Measurements from ENCODE around the gene DYNLRB1. TPM values are rescaled to one million over a fixed set of nuclear protein-coding genes. Genes with fewer than 3 reads are reported as not detected.

The DYNLRB1 gene
- total and polyA plus RNA-seq, 2 of the 13 experiments (the other 11 are each of a cell fraction or from before 2014, with no cell fraction given), result 140 to 244 TPM

- TF ChIP-seq HNF4G (IDR thresholded peaks at IDR 0.05; ENCODE audit: borderline replicate concordance, low read depth, low read length), result no peak
- no peak for TF ChIP-seq HNF4G (CRISPR knock-in tag; IDR thresholded peaks at IDR 0.05; ENCODE audit: borderline replicate concordance, low read depth)
- TF ChIP-seq NFATC3 (CRISPR knock-in tag; IDR thresholded peaks at IDR 0.05), result peak; percentile 46; the same call in 1 of the 2 replicates
- TF ChIP-seq ZBTB33 (CRISPR knock-in tag; IDR thresholded peaks at IDR 0.05), result peak; percentile 55
- peak; percentile 42 for TF ChIP-seq MLX (CRISPR knock-in tag; IDR thresholded peaks at IDR 0.05)
- peak; percentile 49 for TF ChIP-seq CREM (IDR thresholded peaks at IDR 0.05)
- TF ChIP-seq CREM (CRISPR knock-in tag; IDR thresholded peaks at IDR 0.05), result 0 out of 2 replicates have a peak, but pooled peaks have one; percentile 29
- 0 out of 2 replicates have a peak, but pooled peaks have one; percentile 39 for TF ChIP-seq ZNF234 (CRISPR knock-in tag; conservative IDR thresholded peaks at IDR 0.05)
- peak; percentile 98 for TF ChIP-seq ARHGAP35 (CRISPR knock-in tag; IDR thresholded peaks at IDR 0.05; ENCODE audit: borderline replicate concordance)
- TF ChIP-seq SKIL (CRISPR knock-in tag; IDR thresholded peaks at IDR 0.05; ENCODE audit: borderline replicate concordance), result no peak
- TF ChIP-seq ZNF546 (CRISPR knock-in tag; conservative IDR thresholded peaks at IDR 0.05), result peak; percentile 98
- no peak; the same call in 1 of the 2 replicates for TF ChIP-seq BRCA1 (CRISPR knock-in tag; IDR thresholded peaks at IDR 0.05)
- 0 out of 2 replicates have a peak, but pooled peaks have one; percentile 38 for TF ChIP-seq DMTF1 (CRISPR knock-in tag; IDR thresholded peaks at IDR 0.05)
These were observed at the start of gene DYNLRB1 (continued) for GRCh38 chr20:34516247-34517113.

Measured in HepG2 (cell line).